ENCODE data around the gene DIS3L2.
"Not testable (repeated sequence)": the region's sequence is repeated elsewhere in the genome, so short reads cannot be mapped to it uniquely, and the experiment has no call there.

Gene DIS3L2

DNA sequence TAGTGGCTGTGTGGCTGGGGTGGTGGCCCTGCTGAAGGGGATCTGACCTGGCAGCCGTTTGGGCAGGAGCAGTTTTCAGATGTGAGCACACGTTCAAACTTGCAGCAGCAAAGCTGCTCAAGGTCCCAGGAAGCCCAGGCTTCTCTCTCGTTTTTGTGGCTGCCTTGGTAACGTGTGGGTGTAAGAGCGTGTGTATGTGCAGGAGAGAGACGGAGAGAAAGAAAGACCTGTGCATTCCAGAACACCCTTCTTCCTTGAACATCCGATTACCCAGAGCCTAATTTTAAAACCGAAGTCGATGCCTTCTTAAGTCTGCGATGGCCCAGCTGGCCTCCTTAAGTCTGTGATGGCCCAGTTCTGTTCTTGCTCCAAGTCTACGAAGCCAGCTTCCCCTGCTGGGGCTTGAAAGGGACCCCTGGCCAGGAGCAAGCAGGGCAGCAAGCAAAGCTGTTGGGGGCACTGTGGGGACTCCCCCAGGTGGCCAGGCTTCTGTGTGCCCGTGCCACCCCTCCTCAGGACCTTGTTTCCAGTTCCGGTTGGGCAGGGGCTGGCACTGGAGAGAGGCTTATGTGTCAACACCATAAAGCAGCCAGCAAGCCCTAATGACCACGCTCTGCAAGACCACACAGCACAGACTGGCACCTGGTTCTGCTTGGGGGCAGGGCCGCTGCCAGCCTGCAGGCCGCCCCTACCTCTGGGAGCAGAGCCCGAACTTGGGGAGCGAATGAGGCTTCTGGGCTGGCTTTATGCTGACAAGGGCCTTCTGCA lies 361.2 kb downstream of the DIS3L2 start:
- peak; percentile 48 for DNase-seq (ENCODE audit: low spot score)

DNA sequence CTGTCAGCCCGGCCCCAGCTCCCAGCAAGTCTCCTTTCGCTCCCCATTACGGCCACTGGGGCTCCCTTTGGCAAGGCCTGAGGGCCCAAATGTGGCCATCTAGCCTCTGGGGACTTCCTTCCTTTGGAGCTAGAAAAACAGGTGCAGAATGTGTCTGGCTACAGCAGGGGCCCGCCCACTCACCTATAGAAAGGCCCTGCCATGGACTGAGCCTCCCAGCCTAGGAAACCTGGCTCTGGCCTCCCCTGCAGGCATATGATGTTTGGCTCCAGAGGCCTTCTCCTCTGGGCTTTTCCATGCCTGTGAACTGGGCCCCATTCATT lies 361.8 kb downstream of the DIS3L2 start:
- peak; percentile 44 for DNase-seq (ENCODE audit: low spot score)

- not testable (repeated sequence) for DNase-seq (ENCODE audit: low spot score)
Measured at GRCh38 chr2:232323967-232324366, 362.5 kb downstream of the DIS3L2 start.

- peak; percentile 47 for DNase-seq (ENCODE audit: low spot score)
Measured at GRCh38 chr2:232324778-232325177, 363.3 kb downstream of the DIS3L2 start.

DNA sequence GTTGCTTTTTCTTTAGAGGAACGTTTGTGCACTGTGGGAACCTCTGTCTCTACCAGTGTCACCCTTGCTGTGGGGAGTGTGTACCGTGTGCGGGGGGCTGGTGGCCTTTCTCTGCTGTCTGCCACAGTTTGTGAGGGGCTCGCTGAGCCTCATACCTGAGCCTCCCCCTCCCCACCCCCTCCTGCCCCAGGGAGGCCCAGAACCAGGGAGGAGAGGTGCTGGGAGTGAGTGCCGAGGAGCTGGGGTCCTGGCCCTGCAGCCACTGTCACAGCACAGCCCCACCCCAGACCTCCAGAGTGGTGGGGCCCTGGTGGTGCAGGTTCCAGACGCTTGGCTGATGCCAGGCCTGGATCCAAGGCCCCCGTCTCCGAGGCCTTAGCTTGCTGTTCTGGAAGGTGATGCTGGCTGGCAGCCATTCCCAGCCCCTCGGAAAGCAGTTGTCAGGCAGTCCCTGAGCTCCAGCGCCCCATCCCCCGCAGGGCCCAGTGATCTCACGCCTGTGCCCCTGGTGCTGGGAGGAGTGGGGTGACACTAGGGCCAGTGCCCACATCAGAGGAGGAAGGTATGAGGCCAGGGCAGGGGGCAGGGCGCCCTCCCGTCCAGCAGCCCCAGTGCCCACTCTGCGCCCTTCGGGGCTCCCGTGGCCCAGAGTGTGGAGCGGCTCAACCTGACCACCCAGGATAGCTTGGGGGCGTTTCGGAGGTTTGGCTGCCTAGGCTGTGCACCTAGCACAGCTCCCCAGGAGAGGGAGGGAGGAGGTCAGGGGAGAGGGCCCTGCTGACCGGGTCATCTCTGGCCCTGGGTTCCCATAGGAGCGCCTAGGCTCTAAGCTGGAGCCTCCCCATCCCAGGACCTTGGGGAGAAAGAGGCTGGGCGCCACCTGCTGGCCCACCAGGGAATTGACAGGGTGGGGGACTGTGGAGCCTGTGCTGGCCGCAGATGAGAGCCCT lies 364.1 kb downstream of the DIS3L2 start:
- peak; percentile 62 for DNase-seq (ENCODE audit: low spot score)

GRCh38 chr2:232326274-232327104 lies 365.0 kb downstream of the DIS3L2 start:
- DNase-seq (ENCODE audit: low spot score), result peak; percentile 61

GRCh38 chr2:232327105-232328031 lies 365.9 kb downstream of the DIS3L2 start:
- peak; percentile 85 for DNase-seq (ENCODE audit: low spot score)

DNA sequence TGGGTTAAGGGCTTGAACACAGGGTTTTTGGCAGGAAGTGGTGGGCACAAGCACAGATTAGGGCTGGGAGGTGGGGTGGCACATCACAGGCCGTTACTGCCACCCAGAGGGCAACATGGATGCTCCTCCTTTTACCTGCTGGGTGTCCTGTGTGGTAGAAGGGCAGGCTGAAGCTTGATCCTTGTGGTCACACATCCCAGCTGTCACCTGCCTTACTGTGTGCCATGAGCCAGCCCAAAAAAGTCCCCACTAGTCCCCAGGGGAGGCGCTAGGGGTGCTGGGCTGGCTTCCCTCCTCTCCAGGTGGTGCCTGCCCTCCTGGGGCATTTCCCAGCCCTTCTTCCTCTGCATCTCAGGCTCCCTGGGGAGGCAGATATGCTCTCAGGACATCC lies 366.5 kb downstream of the DIS3L2 start:
- DNase-seq (ENCODE audit: low spot score), result no peak

GRCh38 chr2:232328516-232329460 lies 367.3 kb downstream of the DIS3L2 start:
- no peak for DNase-seq (ENCODE audit: low spot score)

GRCh38 chr2:232329716-232330067 lies 368.2 kb downstream of the DIS3L2 start:
- no peak for DNase-seq (ENCODE audit: low spot score)

- no peak for DNase-seq (ENCODE audit: low spot score)
Measured at GRCh38 chr2:232330068-232330999, 368.8 kb downstream of the DIS3L2 start.

DNA sequence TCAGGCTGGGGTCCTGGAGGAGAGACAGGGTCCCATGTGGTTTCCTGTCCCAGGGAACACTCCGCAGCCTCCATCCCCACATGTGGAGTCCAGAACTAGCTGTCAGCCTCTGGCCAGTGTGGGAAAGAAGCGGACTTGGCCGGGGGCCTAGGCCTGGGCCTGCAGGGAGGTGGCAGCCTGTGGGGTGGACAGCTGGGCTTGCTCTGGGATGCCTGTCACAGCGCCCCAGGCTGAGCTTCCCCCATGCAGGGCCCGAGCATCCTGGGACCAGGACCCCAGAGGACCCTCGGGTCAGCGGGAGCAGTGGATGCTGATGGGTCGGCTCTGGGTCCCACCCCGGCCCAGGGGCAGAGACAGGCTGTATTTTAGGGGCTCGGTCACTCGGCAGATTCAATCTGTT lies 369.5 kb downstream of the DIS3L2 start:
- not testable (repeated sequence) for DNase-seq (ENCODE audit: low spot score)

GRCh38 chr2:232331641-232332040 lies 370.1 kb downstream of the DIS3L2 start:
- DNase-seq (ENCODE audit: low spot score), result not testable (repeated sequence)

- DNase-seq (ENCODE audit: low spot score), result not testable (repeated sequence)
Measured at GRCh38 chr2:232332244-232332939, 370.9 kb downstream of the DIS3L2 start.

DNA sequence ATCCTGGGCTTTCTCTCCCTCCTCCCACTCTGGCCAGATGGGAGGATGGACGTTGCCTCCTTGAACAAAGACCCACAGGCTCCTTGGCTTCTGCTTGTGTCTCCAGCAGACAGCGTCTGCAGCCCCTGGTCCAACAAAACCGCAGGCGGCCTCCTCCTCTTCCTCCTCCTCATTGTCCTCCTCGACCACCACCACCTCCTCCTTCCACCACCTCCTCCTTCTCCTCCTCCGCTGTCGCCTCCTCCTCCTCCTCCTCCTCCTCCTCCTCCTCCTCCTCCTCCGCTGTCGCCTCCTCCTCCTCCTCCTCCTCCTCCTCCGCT lies 371.4 kb downstream of the DIS3L2 start:
- no peak for DNase-seq (ENCODE audit: low spot score)

DNA sequence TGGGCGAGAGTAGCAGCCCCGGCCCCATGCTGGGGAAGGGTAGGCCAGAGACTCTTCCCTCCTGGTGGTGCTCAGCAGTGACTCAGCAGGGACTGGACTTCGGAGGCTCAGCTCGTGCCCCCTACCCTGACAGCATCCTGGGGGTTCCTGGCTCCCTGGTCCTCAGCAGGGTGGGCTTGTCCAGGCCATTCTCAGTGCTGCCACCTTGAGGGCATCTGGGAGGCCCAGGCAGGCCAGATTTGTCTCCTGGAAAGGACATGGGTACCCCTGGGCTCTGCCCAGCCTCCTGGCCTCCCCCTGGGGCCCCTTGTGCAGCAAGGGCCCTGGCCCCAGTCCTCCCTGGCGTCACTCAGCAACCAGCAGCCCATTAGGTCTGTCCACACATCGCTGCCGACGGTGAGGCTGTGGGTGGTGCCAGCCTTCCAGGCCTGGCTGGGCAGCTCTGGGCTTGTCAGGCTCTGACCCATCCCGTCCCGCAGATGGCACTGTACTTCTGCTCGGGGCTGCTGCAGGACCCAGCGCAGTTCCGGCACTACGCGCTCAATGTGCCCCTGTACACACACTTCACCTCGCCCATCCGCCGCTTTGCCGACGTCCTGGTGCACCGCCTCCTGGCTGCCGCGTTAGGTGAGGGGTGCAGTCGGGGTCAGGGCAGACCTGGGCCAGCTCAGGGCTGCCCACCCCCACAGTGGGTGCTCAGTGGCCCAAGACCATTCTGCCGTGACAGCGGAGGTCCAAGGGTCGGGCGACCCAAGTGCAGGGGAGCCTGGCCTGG lies 372.0 kb downstream of the DIS3L2 start:
- no peak for DNase-seq (ENCODE audit: low spot score)

DNA sequence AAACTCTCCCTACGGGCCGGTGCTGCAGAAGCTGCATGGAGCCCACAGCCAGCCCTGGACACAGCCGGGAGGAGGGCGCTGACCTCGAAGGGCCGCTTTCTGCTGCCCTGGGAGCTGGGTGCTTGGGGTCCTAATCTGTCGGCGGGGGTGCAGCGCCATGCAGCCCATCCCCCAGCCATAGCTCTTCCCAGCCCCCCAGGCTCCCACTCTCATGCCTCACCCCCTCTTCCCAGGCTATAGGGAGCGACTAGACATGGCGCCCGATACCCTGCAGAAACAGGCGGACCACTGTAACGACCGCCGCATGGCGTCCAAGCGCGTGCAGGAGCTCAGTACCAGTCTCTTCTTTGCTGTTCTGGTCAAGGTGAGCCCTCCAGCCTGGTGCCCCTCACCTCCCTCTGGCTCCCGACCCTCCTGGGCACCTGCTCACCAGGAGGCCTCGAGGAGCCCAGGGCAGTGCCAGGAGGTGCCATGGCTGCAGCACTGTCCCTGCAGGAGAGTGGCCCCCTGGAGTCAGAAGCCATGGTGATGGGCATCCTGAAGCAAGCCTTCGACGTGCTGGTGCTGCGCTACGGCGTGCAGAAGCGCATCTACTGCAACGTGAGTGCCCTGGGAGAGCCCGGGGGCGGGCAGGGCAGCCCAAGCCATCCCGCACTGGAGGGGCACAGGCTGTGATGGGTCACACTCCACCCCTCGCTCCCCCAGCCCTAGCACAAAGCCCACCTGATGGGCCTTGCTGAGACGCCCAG lies 372.8 kb downstream of the DIS3L2 start:
- not testable (repeated sequence) for DNase-seq (ENCODE audit: low spot score)
